ENCODE measurements around the gene CD7. TPM values are rescaled to one million over a fixed set of nuclear protein-coding genes. Genes with fewer than 3 reads are reported as not detected.
"Not testable (repeated sequence)": the region's sequence is repeated elsewhere in the genome, so short reads cannot be mapped to it uniquely, and the experiment has no call there.

The CD7 gene
- 1 to 10 TPM in 3 of 4 donors, under 1 TPM in 1; 0.29 to 4.4 (median 1.6) TPM for total RNA-seq

GRCh38 chr17:82317394-82318168 lies at the start of gene CD7:
TSS of gene CD7 (minus strand) at chr17:82317608. CDS start at chr17:82317495, 113 bp downstream.
- peaks cover 61% of the 10 kb centered on the region for H3K27me3 ChIP-seq
- TF ChIP-seq POLR2A (IDR thresholded peaks at IDR 0.05) (no peak), POLR2AphosphoS5 (IDR thresholded peaks at IDR 0.05) (no peak), CTCF (IDR thresholded peaks at IDR 0.05) (no peak), EP300 (IDR thresholded peaks at IDR 0.05) (no peak)
- 33% methylated on average over 1 of the region's 26 CpGs for WGBS
- H3K4me1 ChIP-seq: peaks cover 31% of the 10 kb centered on the region
- DNase-seq (ENCODE audit: low spot score in 2 of 2): no peak
- no peaks in the 10 kb centered on the region for H3K36me3 ChIP-seq
- no peaks in the 10 kb centered on the region for H3K9me3 ChIP-seq
- H3K27ac ChIP-seq: no peak within 1 kb of the TSS
- H3K4me3 ChIP-seq: no peak within 1 kb of the TSS

- DNase-seq (ENCODE audit: low spot score in 2 of 2): no peak
- no peaks in the 10 kb centered on the region for H3K9me3 ChIP-seq
- no peak for TF ChIP-seq CTCF (IDR thresholded peaks at IDR 0.05)
- no peak for TF ChIP-seq POLR2AphosphoS5 (IDR thresholded peaks at IDR 0.05)
- TF ChIP-seq POLR2A (IDR thresholded peaks at IDR 0.05): no peak
- no peak for TF ChIP-seq EP300 (IDR thresholded peaks at IDR 0.05)
- H3K4me3 ChIP-seq: no peak overlapping the region
- 79% methylated on average over 7 of the region's 7 CpGs for WGBS
- no peak overlapping the region for H3K27ac ChIP-seq
- no peaks in the 10 kb centered on the region for H3K36me3 ChIP-seq
- H3K27me3 ChIP-seq: peaks cover 33% of the 10 kb centered on the region
- H3K4me1 ChIP-seq: peaks cover 16% of the 10 kb centered on the region
Observed at GRCh38 chr17:82366749-82367148, 49.3 kb upstream of the CD7 start.

GRCh38 chr17:82365606-82366295 lies 48.3 kb upstream of the CD7 start:
- TF ChIP-seq CTCF (IDR thresholded peaks at IDR 0.05) (no peak), EP300 (IDR thresholded peaks at IDR 0.05) (no peak), POLR2A (IDR thresholded peaks at IDR 0.05) (no peak), POLR2AphosphoS5 (IDR thresholded peaks at IDR 0.05) (no peak)
- WGBS: 82% methylated on average over 6 of the region's 6 CpGs

GRCh38 chr17:82361885-82362633 lies 44.7 kb upstream of the CD7 start:
- no peak for TF ChIP-seq POLR2A (IDR thresholded peaks at IDR 0.05)
- no peak for TF ChIP-seq CTCF (IDR thresholded peaks at IDR 0.05)
- TF ChIP-seq POLR2AphosphoS5 (IDR thresholded peaks at IDR 0.05): no peak
- no peak for TF ChIP-seq EP300 (IDR thresholded peaks at IDR 0.05)
- Histone ChIP-seq H3K9me3 (no peaks in the 10 kb centered on the region), H3K27ac (no peak overlapping the region), H3K4me3 (no peak overlapping the region), H3K27me3 (peaks cover 26% of the 10 kb centered on the region), H3K36me3 (no peaks in the 10 kb centered on the region), H3K4me1 (no peaks in the 10 kb centered on the region)
- WGBS: 100% methylated on average over 6 of the region's 6 CpGs
- no peak for DNase-seq (ENCODE audit: low spot score in 2 of 2)

More at GRCh38 chr17:82365606-82366295, 48.3 kb upstream of the CD7 start:
- peaks cover 23% of the 10 kb centered on the region for H3K27me3 ChIP-seq
- DNase-seq (ENCODE audit: low spot score in 2 of 2): no peak
- no peak overlapping the region for H3K27ac ChIP-seq
- peaks cover 6% of the 10 kb centered on the region for H3K4me1 ChIP-seq
- no peaks in the 10 kb centered on the region for H3K36me3 ChIP-seq
- no peak overlapping the region for H3K4me3 ChIP-seq
- H3K9me3 ChIP-seq: no peaks in the 10 kb centered on the region

- peaks cover 33% of the 10 kb centered on the region for H3K27me3 ChIP-seq
- H3K9me3 ChIP-seq; DNase-seq (ENCODE audit: low spot score in 2 of 2); H3K36me3 ChIP-seq; H3K4me1 ChIP-seq; H3K27ac ChIP-seq; H3K4me3 ChIP-seq: not testable (repeated sequence)
- 81% methylated on average over 1 of the region's 1 CpG for WGBS
Observed at GRCh38 chr17:82359451-82360074, 42.2 kb upstream of the CD7 start.
